DOHH2 (cell line): ENCODE data around the gene BACE2.

ENCODE experiments used
- CTCF ChIP-seq: fragments of 200-600 bp; sonication (generic); IDR thresholded peaks from one replicate; pipeline ENCODE4 v1.5.1; 2014; ENCODE audit warnings: antibody characterized with exemption, mild to moderate bottlenecking, low read depth, low read length; ENCODE audit not compliant: poor library complexity, severe bottlenecking
- EZH2phosphoT487 ChIP-seq: fragments of 200-600 bp; sonication (generic); IDR thresholded peaks from 2 replicates; pipeline ENCODE4 v1.6.1; 2017; ENCODE audit warnings: borderline replicate concordance, mild to moderate bottlenecking, antibody characterized with exemption, low read length, moderate library complexity, mixed read lengths

GRCh38 chr21:41175080-41175479, 7.1 kb downstream of the BACE2 start:
- no peak for TF ChIP-seq EZH2phosphoT487
- TF ChIP-seq CTCF = no peak
